HCT116 (cell line): ENCODE measurements around the gene CIB1. TPM values are rescaled to one million over a fixed set of nuclear protein-coding genes. Genes with fewer than 3 reads are reported as not detected.

Experiments
- ATAC-seq: fragments of 200-7000 bp; cut with Tn5 transposase; 2 replicates; pipeline ENCODE4 v1.9.1; 2020; ENCODE audit warnings: mild to moderate bottlenecking, moderate library complexity
- BruUV-seq: library from RNA; stranded (reverse); fragments of 400-500 nt; replicated peaks from 2 replicates; lab custom pipeline; 2021; lab: Mats Ljungman, UMichigan
- CTCF ChIA-PET: fragments of 300-600 bp; sonication (Branson Sonifier 250); formaldehyde crosslinking; loops from one replicate; lab custom pipeline; 2021; ENCODE audit warnings: antibody characterized with exemption; lab: Charles Lee
- POLR2A ChIA-PET: fragments of 300-600, 350-600 bp; sonication (Branson Sonifier 250); formaldehyde crosslinking; loops from one replicate; lab custom pipeline; 2021; ENCODE audit warnings: antibody characterized with exemption; lab: Charles Lee
- RAD21 ChIA-PET, 2 experiments: fragments of 300-600 bp; sonication (Branson Sonifier 250); formaldehyde crosslinking; loops; one replicate each; lab custom pipeline; 2023; ENCODE audit warnings: low total read pairs in 2 of 2; ENCODE audit not compliant: uncharacterized antibody in 2 of 2, unreplicated experiment in 2 of 2, low non-redundant PET in 1 of 2; lab: Charles Lee
- DNase-seq: peaks from one replicate; pipeline ENCODE4 v3.0.0-alpha.2; 2010; ENCODE audit warnings: low read depth, low spot score
- H2AFZ ChIP-seq: fragments of 200-600 bp; shearing (Covaris generic), sonication (generic); 2 replicates; pipeline ENCODE4 v1.6.1; 2017; ENCODE audit warnings: low read depth, mixed run types, mixed read lengths, antibody characterized with exemption, low read length; ENCODE audit not compliant: poor library complexity, severe bottlenecking
- H3K27ac ChIP-seq: 2 replicates; pipeline ENCODE4 v1.5.1; 2012; ENCODE audit warnings: low read depth, low read length
- H3K27me3 ChIP-seq: fragments of 200-600 bp; sonication (generic); 2 replicates; pipeline ENCODE4 v1.6.1; 2016; ENCODE audit warnings: mixed run types, low read length, mixed read lengths; ENCODE audit not compliant: insufficient read depth
- H3K36me3 ChIP-seq, 2 experiments: fragments of 200-500 bp in 1 of 2; fragments of 200-600 bp in 1 of 2; sonication (Bioruptor generic) in 1 of 2; sonication (generic) in 1 of 2; 2 replicates each; pipeline versions ENCODE4 v1.5.1 to v1.6.1; 2014 to 2016; ENCODE audit warnings: low read length in 2 of 2, inconsistent platforms in 1 of 2, mixed read lengths in 1 of 2, mixed run types in 1 of 2; ENCODE audit not compliant: insufficient read depth in 2 of 2, control insufficient read depth in 1 of 2
- H3K4me1 ChIP-seq, 2 experiments: fragments of 200-600 bp in 1 of 2; sonication (generic) in 1 of 2; 2 replicates each; pipeline versions ENCODE4 v1.5.1 to v1.6.1; 2012 to 2017; ENCODE audit warnings: low read length in 2 of 2, inconsistent platforms in 1 of 2, mild to moderate bottlenecking in 1 of 2, mixed read lengths in 1 of 2, mixed run types in 1 of 2, moderate library complexity in 1 of 2; ENCODE audit not compliant: insufficient read depth in 2 of 2, control insufficient read depth in 1 of 2
- H3K4me2 ChIP-seq: fragments of 200-600 bp; sonication (generic); 2 replicates; pipeline ENCODE4 v1.6.1; 2017; ENCODE audit warnings: mixed run types, low read length, mixed read lengths
- H3K4me3 ChIP-seq, 2 experiments: fragments of 200-600 bp in 1 of 2; sonication (generic) in 1 of 2; replicated peaks in 1 of 2; 2 replicates each; pipeline ENCODE4 v1.5.1; 2011 to 2016; ENCODE audit warnings: low read length in 2 of 2, control low read depth in 1 of 2, low read depth in 1 of 2, mild to moderate bottlenecking in 1 of 2, mixed read lengths in 1 of 2, mixed run types in 1 of 2
- H3K79me2 ChIP-seq: fragments of 200-600 bp; sonication (generic); 2 replicates; pipeline ENCODE4 v1.6.1; 2017; ENCODE audit warnings: mild to moderate bottlenecking, mixed run types, low read length, moderate library complexity, mixed read lengths; ENCODE audit not compliant: insufficient read depth
- H3K9ac ChIP-seq: fragments of 200-600 bp; sonication (generic); 2 replicates; pipeline ENCODE4 v1.6.1; 2016; ENCODE audit warnings: low read length, mixed read lengths
- H3K9me2 ChIP-seq: fragments of 200-600 bp; sonication (generic), shearing (Covaris generic); 2 replicates; pipeline ENCODE4 v1.6.1; 2017; ENCODE audit warnings: mixed run types, mild to moderate bottlenecking, moderate library complexity; ENCODE audit not compliant: insufficient read depth
- H3K9me3 ChIP-seq, 2 experiments: fragments of 200-500 bp in 1 of 2; fragments of 200-600 bp in 1 of 2; sonication (Bioruptor generic) in 1 of 2; sonication (generic) in 1 of 2; 2 replicates each; pipeline ENCODE4 v1.6.1; 2014 to 2017; ENCODE audit warnings: low read length in 2 of 2, mixed read lengths in 2 of 2, inconsistent platforms in 1 of 2, low read depth in 1 of 2, mild to moderate bottlenecking in 1 of 2, mixed run types in 1 of 2, moderate library complexity in 1 of 2; ENCODE audit not compliant: control insufficient read depth in 1 of 2, insufficient read depth in 1 of 2
- H4K20me1 ChIP-seq: fragments of 200-600 bp; sonication (generic), shearing (Covaris generic); 2 replicates; pipeline ENCODE4 v1.6.1; 2017; ENCODE audit warnings: mixed run types, mild to moderate bottlenecking, moderate library complexity; ENCODE audit not compliant: insufficient read depth
- ATF3 ChIP-seq: IDR thresholded peaks from 2 replicates; pipeline ENCODE4 v1.6.1; 2012
- CBX3 ChIP-seq: IDR thresholded peaks from 2 replicates; pipeline ENCODE4 v1.6.1; 2012; ENCODE audit warnings: low read depth
- CEBPB ChIP-seq: IDR thresholded peaks from 2 replicates; pipeline ENCODE4 v1.6.1; 2012; ENCODE audit warnings: low read depth
- EGR1 ChIP-seq: IDR thresholded peaks from 2 replicates; pipeline ENCODE4 v1.6.1; 2012; ENCODE audit warnings: low read depth
- EZH2phosphoT487 ChIP-seq: fragments of 200-600 bp; IDR thresholded peaks from 2 replicates; pipeline ENCODE4 v1.6.1; 2018; ENCODE audit warnings: antibody characterized with exemption, borderline replicate concordance
- MAX ChIP-seq: IDR thresholded peaks from 2 replicates; pipeline ENCODE4 v1.6.1; 2012
- POLR2A ChIP-seq: IDR thresholded peaks from 2 replicates; pipeline ENCODE4 v1.7.0; 2011; ENCODE audit warnings: borderline replicate concordance; ENCODE audit not compliant: insufficient read depth, insufficient read length; ENCODE audit errors: extremely low read depth
- RAD21 ChIP-seq: IDR thresholded peaks from 2 replicates; pipeline ENCODE4 v1.6.1; 2012; ENCODE audit warnings: low read depth, mild to moderate bottlenecking
- SIN3A ChIP-seq: IDR thresholded peaks from 2 replicates; pipeline ENCODE4 v1.6.1; 2012; ENCODE audit warnings: low read depth
- YY1 ChIP-seq: IDR thresholded peaks from 2 replicates; pipeline ENCODE4 v1.6.1; 2011; ENCODE audit warnings: low read length, low read depth, moderate library complexity, mild to moderate bottlenecking; ENCODE audit not compliant: insufficient replicate concordance; ENCODE audit errors: extremely low read depth
- ZFX ChIP-seq: fragments of 450-650 bp; IDR thresholded peaks from 2 replicates; pipeline ENCODE4 v1.6.1; 2017
- intact Hi-C: fragments of 100-400 bp; cut with micrococcal nuclease; formaldehyde crosslinking; loops from 2 replicates; pipeline ENCODE4 v1.10.0; 2022
- total RNA-seq: library from RNA; stranded (reverse); gene quantifications from one replicate; pipeline ENCODE4 v1.2.1, GENCODE V29; 2021; ENCODE audit not compliant: unreplicated experiment

Gene CIB1
- total RNA-seq, 1 experiment from 2014 or later = 92.7 TPM

GRCh38 chr15:90184119-90184785 is 49.5 kb downstream of the CIB1 start:
- intact Hi-C loops = loop anchor here (1.0 to 2.0 kb wide), 3 partner anchors 17 to 27 kb away; partner anchors contain the start of gene SEMA4B
- Histone ChIP-seq H3K9me3 (no peaks in the 10 kb centered on the region), H3K4me3 (peak overlapping the region; percentile 71 to 83), H3K36me3 (no peaks in the 10 kb centered on the region), H4K20me1 (no peaks in the 10 kb centered on the region), H3K27ac (peak overlapping the region; percentile 80), H3K79me2 (peaks cover 5% of the 10 kb centered on the region; the same call in 1 of the 2 replicates), H3K4me2 (peak overlapping the region; percentile 89), H3K9ac (peak overlapping the region; percentile 65), H2AFZ (peak overlapping the region; percentile 60), H3K9me2 (no peaks in the 10 kb centered on the region), H3K27me3 (no peaks in the 10 kb centered on the region), H3K4me1 (peaks cover 17 to 41% of the 10 kb centered on the region in 2 experiments; a peak in 3 of 4 replicates)
- TF ChIP-seq CEBPB (no peak), YY1 (peak; percentile 4)
- BruUV-seq = TSS peak; percentile 81
- RAD21 ChIA-PET = interaction anchor here in 1 of 2 experiments (0.5 to 1.2 kb wide), 2 partner anchors 27 to 31 kb away, joined by 3 read pairs; no protein-coding TSS in a partner anchor
- ATAC-seq (peak; percentile 83), DNase-seq (peak; percentile 71)
- POLR2A ChIA-PET = interaction anchor here (0.7 to 1.3 kb wide), 4 partner anchors 13 to 50 kb away, joined by 3 to 4 read pairs (median 4); partner anchors contain the start of genes CIB1 and GDPGP1
- CTCF ChIA-PET = interaction anchor here (1.3 kb wide), 1 partner anchor 29 kb away, joined by 4 read pairs; no protein-coding TSS in a partner anchor

- H3K9me2 ChIP-seq = no peaks in the 10 kb centered on the region
- BruUV-seq = no TSS peak
- H3K36me3 ChIP-seq = no peaks in the 10 kb centered on the region
- no peaks in the 10 kb centered on the region for H3K79me2 ChIP-seq
- H3K9me3 ChIP-seq = no peaks in the 10 kb centered on the region
- TF ChIP-seq CBX3 (no peak), MAX (no peak), ATF3 (no peak), ZFX (no peak), SIN3A (no peak), EZH2phosphoT487 (no peak), POLR2A (no peak), RAD21 (no peak), EGR1 (no peak)
- peak overlapping the region; percentile 54 for H2AFZ ChIP-seq
- no peak overlapping the region for H3K4me2 ChIP-seq
- H3K4me3 ChIP-seq = no peak overlapping the region
- ChIA-PET CTCF (no interaction called here), POLR2A (no interaction called here), RAD21 (no interaction called here)
- no peaks in the 10 kb centered on the region for H4K20me1 ChIP-seq
- no peaks in the 10 kb centered on the region for H3K27me3 ChIP-seq
- intact Hi-C loops = no loop called here
- DNase-seq = no peak
- no peak for ATAC-seq
- peaks cover 17 to 30% of the 10 kb centered on the region in 2 experiments; a peak in 3 of 4 replicates for H3K4me1 ChIP-seq
- H3K27ac ChIP-seq = no peak overlapping the region
- H3K9ac ChIP-seq = no peak overlapping the region
Observed at GRCh38 chr15:90181776-90182175, 52.0 kb downstream of the CIB1 start.

Other genes starting within 250 kb of the CIB1 start
- 10.0 TPM for gene ZNF710, start 232.6 kb downstream of the CIB1 start, total RNA-seq
- gene IDH2, start 131.5 kb downstream of the CIB1 start, total RNA-seq = 48.1 TPM
- gene SEMA4B, start 32.6 kb downstream of the CIB1 start, total RNA-seq = 98.6 TPM
- gene GDPGP1, start 268 bp upstream of the CIB1 start, total RNA-seq = 15.4 TPM
- 1.0 TPM for gene TTLL13, start 15.6 kb upstream of the CIB1 start, total RNA-seq
- gene NGRN, start 31.7 kb upstream of the CIB1 start, total RNA-seq = 72.7 TPM
- 4.0 TPM for gene ZNF774, start 118.3 kb upstream of the CIB1 start, total RNA-seq
- 113 TPM for gene IQGAP1, start 154.3 kb upstream of the CIB1 start, total RNA-seq